Peyer's patch (tissue), 4 donors: ENCODE results near the gene ACO2.

Source experiments
- CTCF ChIP-seq, 6 experiments: fragments of 450-650 bp in 4 of 6; fragments of 200-600 bp in 2 of 6; sonication (generic) in 1 of 6; IDR thresholded peaks; one replicate each; pipeline ENCODE4 v1.5.1; 2017 to 2019; ENCODE audit warnings: antibody characterized with exemption in 6 of 6, mild to moderate bottlenecking in 3 of 6, moderate library complexity in 1 of 6
- POLR2A ChIP-seq, 2 donors: fragments of 450-650 bp; IDR thresholded peaks; one replicate each; pipeline ENCODE4 v1.5.1; 2017; ENCODE audit warnings: antibody characterized with exemption in 2 of 2, mild to moderate bottlenecking in 2 of 2, moderate library complexity in 2 of 2

DNA sequence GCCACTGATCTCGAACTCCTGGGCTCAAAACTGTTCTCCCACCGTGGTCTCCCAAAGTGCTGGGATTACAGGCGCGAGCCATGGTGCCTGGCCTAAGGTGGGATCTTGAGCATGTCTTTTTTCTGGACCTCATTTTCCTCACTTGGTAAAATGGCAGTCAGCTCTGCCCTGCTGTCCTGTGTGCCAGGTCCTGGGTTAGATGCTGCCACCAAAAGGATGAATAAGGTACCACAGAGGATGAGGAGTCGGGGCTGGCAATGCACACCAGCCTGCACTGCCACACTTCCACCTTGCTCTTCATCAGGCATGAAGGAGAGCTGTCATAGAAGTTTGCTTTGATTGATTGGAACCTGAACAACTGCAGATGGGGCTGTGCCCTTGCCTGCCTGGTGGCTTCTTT is 32.3 kb downstream of the ACO2 start:
- TF ChIP-seq CTCF (IDR thresholded peaks at IDR 0.05) (peak in 4 of 6 experiments; percentile 21 to 54 (median 44)), POLR2A (IDR thresholded peaks at IDR 0.05) (no peak)
